Measurements from ENCODE around the gene PPT2. TPM values are rescaled to one million over a fixed set of nuclear protein-coding genes. Genes with fewer than 3 reads are reported as not detected.

The PPT2 gene
- total and polyA plus RNA-seq, 2 of the 13 experiments (the other 11 are each of a cell fraction or from before 2014, with no cell fraction given) = 39.2 to 61.8 TPM

- TF ChIP-seq IRX3 (CRISPR knock-in tag; IDR thresholded peaks at IDR 0.05; ENCODE audit: borderline replicate concordance, low read depth) (no peak), SRSF4 (IDR thresholded peaks at IDR 0.05; ENCODE audit: low read depth, low read length, poor library complexity, severe bottlenecking) (no peak), SP2 (CRISPR knock-in tag; IDR thresholded peaks at IDR 0.05) (peak; percentile 69), RFX5 (IDR thresholded peaks at IDR 0.05; ENCODE audit: low read depth, low read length) (peak; percentile 11; the same call in 1 of the 2 replicates), ZKSCAN5 (CRISPR knock-in tag; IDR thresholded peaks at IDR 0.05) (peak; percentile 72), ZSCAN25 (CRISPR knock-in tag; IDR thresholded peaks at IDR 0.05) (0 out of 2 replicates have a peak, but pooled peaks have one; percentile 76), ZSCAN21 (CRISPR knock-in tag; IDR thresholded peaks at IDR 0.05; ENCODE audit: borderline replicate concordance) (no peak), CSRNP1 (CRISPR knock-in tag; IDR thresholded peaks at IDR 0.05) (peak; percentile 98; the same call in 1 of the 2 replicates), BHLHE40 (IDR thresholded peaks at IDR 0.05; ENCODE audit: low read length) (peak; percentile 71; the same call in 1 of the 2 replicates), ARID2 (CRISPR knock-in tag; IDR thresholded peaks at IDR 0.05; ENCODE audit: borderline replicate concordance) (0 out of 2 replicates have a peak, but pooled peaks have one; percentile 82), MIXL1 (CRISPR knock-in tag; IDR thresholded peaks at IDR 0.05) (0 out of 2 replicates have a peak, but pooled peaks have one; percentile 65), ERF (CRISPR knock-in tag; IDR thresholded peaks at IDR 0.05) (no peak; the same call in 1 of the 2 replicates), ATF2 (CRISPR knock-in tag; IDR thresholded peaks at IDR 0.05) (no peak), SNAI1 (CRISPR knock-in tag; IDR thresholded peaks at IDR 0.05; ENCODE audit: borderline replicate concordance) (no peak), ZNF816 (CRISPR knock-in tag; IDR thresholded peaks at IDR 0.05; ENCODE audit: borderline replicate concordance) (no peak), ZNF441 (CRISPR knock-in tag; IDR thresholded peaks at IDR 0.05; ENCODE audit: borderline replicate concordance) (no peak), ONECUT2 (CRISPR knock-in tag; IDR thresholded peaks at IDR 0.05) (no peak), KDM6A (CRISPR knock-in tag; IDR thresholded peaks at IDR 0.05; ENCODE audit: low read depth) (no peak), ZEB1 (IDR thresholded peaks at IDR 0.05; ENCODE audit: insufficient replicate concordance, low read depth) (no peak), ZNF790 (CRISPR knock-in tag; IDR thresholded peaks at IDR 0.05; ENCODE audit: borderline replicate concordance) (0 out of 2 replicates have a peak, but pooled peaks have one; percentile 8), RORA (CRISPR knock-in tag; IDR thresholded peaks at IDR 0.05) (no peak), SKI (IDR thresholded peaks at IDR 0.05; ENCODE audit: partially characterized antibody) (peak; percentile 69)
- TF ChIP-seq, protein P1, sequence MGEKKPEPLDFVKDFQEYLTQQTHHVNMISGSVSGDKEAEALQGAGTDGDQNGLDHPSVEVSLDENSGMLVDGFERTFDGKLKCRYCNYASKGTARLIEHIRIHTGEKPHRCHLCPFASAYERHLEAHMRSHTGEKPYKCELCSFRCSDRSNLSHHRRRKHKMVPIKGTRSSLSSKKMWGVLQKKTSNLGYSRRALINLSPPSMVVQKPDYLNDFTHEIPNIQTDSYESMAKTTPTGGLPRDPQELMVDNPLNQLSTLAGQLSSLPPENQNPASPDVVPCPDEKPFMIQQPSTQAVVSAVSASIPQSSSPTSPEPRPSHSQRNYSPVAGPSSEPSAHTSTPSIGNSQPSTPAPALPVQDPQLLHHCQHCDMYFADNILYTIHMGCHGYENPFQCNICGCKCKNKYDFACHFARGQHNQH (CRISPR knock-in tag; IDR thresholded peaks at IDR 0.05) = 0 out of 2 replicates have a peak, but pooled peaks have one; percentile 75
- TF ChIP-seq, protein P2, sequence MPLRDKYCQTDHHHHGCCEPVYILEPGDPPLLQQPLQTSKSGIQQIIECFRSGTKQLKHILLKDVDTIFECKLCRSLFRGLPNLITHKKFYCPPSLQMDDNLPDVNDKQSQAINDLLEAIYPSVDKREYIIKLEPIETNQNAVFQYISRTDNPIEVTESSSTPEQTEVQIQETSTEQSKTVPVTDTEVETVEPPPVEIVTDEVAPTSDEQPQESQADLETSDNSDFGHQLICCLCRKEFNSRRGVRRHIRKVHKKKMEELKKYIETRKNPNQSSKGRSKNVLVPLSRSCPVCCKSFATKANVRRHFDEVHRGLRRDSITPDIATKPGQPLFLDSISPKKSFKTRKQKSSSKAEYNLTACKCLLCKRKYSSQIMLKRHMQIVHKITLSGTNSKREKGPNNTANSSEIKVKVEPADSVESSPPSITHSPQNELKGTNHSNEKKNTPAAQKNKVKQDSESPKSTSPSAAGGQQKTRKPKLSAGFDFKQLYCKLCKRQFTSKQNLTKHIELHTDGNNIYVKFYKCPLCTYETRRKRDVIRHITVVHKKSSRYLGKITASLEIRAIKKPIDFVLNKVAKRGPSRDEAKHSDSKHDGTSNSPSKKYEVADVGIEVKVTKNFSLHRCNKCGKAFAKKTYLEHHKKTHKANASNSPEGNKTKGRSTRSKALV (CRISPR knock-in tag; IDR thresholded peaks at IDR 0.05) = no peak; the same call in 1 of the 2 replicates
- TF ChIP-seq, protein P3, sequence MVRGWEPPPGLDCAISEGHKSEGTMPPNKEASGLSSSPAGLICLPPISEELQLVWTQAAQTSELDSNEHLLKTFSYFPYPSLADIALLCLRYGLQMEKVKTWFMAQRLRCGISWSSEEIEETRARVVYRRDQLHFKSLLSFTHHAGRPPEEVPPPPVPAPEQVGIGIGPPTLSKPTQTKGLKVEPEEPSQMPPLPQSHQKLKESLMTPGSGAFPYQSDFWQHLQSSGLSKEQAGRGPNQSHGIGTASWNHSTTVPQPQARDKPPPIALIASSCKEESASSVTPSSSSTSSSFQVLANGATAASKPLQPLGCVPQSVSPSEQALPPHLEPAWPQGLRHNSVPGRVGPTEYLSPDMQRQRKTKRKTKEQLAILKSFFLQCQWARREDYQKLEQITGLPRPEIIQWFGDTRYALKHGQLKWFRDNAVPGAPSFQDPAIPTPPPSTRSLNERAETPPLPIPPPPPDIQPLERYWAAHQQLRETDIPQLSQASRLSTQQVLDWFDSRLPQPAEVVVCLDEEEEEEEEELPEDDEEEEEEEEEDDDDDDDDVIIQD (CRISPR knock-in tag; IDR thresholded peaks at IDR 0.05; ENCODE audit: low read depth) = peak; percentile 81
These were observed 41.6 kb downstream of the PPT2 start (continued) for GRCh38 chr6:32195652-32195901.
